ENCODE results near the gene ZC3HAV1.
"Not testable (repeated sequence)": the region's sequence is repeated elsewhere in the genome, so short reads cannot be mapped to it uniquely, and the experiment has no call there.

The ZC3HAV1 gene

GRCh38 chr7:139086454-139086853, 23.1 kb downstream of the ZC3HAV1 start:
- ATAC-seq, result no peak

GRCh38 chr7:139084709-139085108, 24.8 kb downstream of the ZC3HAV1 start:
- H3K4me1 Mint-ChIP-seq, result peaks cover 91% of the 10 kb centered on the region
- ATAC-seq (peak; percentile 35), DNase-seq (no peak)
- H3K4me3 Mint-ChIP-seq, result peak overlapping the region; percentile 63
- H3K27ac Mint-ChIP-seq, result peak overlapping the region; percentile 93
- peaks cover 23% of the 10 kb centered on the region for H3K9me3 Mint-ChIP-seq
- H3K27me3 Mint-ChIP-seq, result no peaks in the 10 kb centered on the region
- peaks cover 95% of the 10 kb centered on the region for H3K36me3 Mint-ChIP-seq (ENCODE audit: low read depth)

More at GRCh38 chr7:139086454-139086853, 23.1 kb downstream of the ZC3HAV1 start:
- Mint-ChIP-seq H3K36me3 (ENCODE audit: low read depth) (peaks cover 87% of the 10 kb centered on the region), H3K27me3 (no peaks in the 10 kb centered on the region), H3K27ac (peak overlapping the region; percentile 93), H3K9me3 (peaks cover 23% of the 10 kb centered on the region), H3K4me1 (peaks cover 84% of the 10 kb centered on the region), H3K4me3 (no peak overlapping the region)
- no peak for DNase-seq

- Mint-ChIP-seq H3K27ac (peak overlapping the region; percentile 74), H3K36me3 (ENCODE audit: low read depth) (peaks cover 93% of the 10 kb centered on the region), H3K4me1 (peaks cover 84% of the 10 kb centered on the region)
Measured at GRCh38 chr7:139081584-139081983, 27.9 kb downstream of the ZC3HAV1 start.

GRCh38 chr7:139080905-139081304, 28.6 kb downstream of the ZC3HAV1 start:
- no peak overlapping the region for H3K4me3 Mint-ChIP-seq
- peak overlapping the region; percentile 74 for H3K27ac Mint-ChIP-seq
- peaks cover 80% of the 10 kb centered on the region for H3K4me1 Mint-ChIP-seq
- no peaks in the 10 kb centered on the region for H3K27me3 Mint-ChIP-seq
- no peaks in the 10 kb centered on the region for H3K9me3 Mint-ChIP-seq
- no peak for DNase-seq
- no peak for ATAC-seq
- H3K36me3 Mint-ChIP-seq (ENCODE audit: low read depth), result peaks cover 92% of the 10 kb centered on the region

More at GRCh38 chr7:139081584-139081983, 27.9 kb downstream of the ZC3HAV1 start:
- H3K4me3 Mint-ChIP-seq, result no peak overlapping the region
- H3K27me3 Mint-ChIP-seq, result no peaks in the 10 kb centered on the region
- DNase-seq (no peak), ATAC-seq (no peak)
- H3K9me3 Mint-ChIP-seq, result peaks cover 2% of the 10 kb centered on the region

- peak overlapping the region; percentile 74 for H3K27ac Mint-ChIP-seq
- H3K36me3 Mint-ChIP-seq (ENCODE audit: low read depth), result peaks cover 87% of the 10 kb centered on the region
- H3K4me1 Mint-ChIP-seq, result peaks cover 74% of the 10 kb centered on the region
- no peak for ATAC-seq
- H3K4me3 Mint-ChIP-seq, result no peak overlapping the region
- no peaks in the 10 kb centered on the region for H3K27me3 Mint-ChIP-seq
- DNase-seq, result no peak
- no peaks in the 10 kb centered on the region for H3K9me3 Mint-ChIP-seq
Measured at GRCh38 chr7:139079861-139080260, 29.7 kb downstream of the ZC3HAV1 start.

- Mint-ChIP-seq H3K36me3 (ENCODE audit: low read depth) (peaks cover 82% of the 10 kb centered on the region), H3K4me1 (peaks cover 71% of the 10 kb centered on the region), H3K4me3 (no peak overlapping the region), H3K9me3 (no peaks in the 10 kb centered on the region), H3K27ac (peak overlapping the region; percentile 82), H3K27me3 (no peaks in the 10 kb centered on the region)
- DNase-seq (no peak), ATAC-seq (no peak)
Measured at GRCh38 chr7:139078911-139079310, 30.6 kb downstream of the ZC3HAV1 start.

DNA sequence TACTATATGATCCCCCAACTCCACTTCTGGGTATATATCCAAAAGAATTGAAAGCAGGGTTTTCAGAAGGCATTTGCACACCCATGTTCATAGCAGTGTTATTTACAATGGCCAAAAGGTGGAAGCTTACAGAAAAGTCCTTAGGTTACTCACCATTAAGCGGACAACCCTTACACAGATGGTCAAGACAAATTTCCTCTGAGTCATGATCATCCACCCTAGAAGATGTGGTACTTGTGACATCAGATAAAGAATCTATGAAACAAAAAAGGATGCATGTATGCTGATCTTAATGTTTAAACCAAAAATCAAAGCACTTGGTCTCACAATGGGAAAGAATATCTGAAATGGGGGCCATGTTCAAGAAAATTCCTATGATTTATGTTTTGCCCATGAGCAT, 31.1 kb downstream of the ZC3HAV1 start:
- ATAC-seq (no peak), DNase-seq (no peak)
- Mint-ChIP-seq H3K27me3 (no peaks in the 10 kb centered on the region), H3K4me3 (no peak overlapping the region), H3K27ac (peak overlapping the region; percentile 82), H3K36me3 (ENCODE audit: low read depth) (peaks cover 81% of the 10 kb centered on the region), H3K9me3 (no peaks in the 10 kb centered on the region), H3K4me1 (peaks cover 72% of the 10 kb centered on the region)

DNA sequence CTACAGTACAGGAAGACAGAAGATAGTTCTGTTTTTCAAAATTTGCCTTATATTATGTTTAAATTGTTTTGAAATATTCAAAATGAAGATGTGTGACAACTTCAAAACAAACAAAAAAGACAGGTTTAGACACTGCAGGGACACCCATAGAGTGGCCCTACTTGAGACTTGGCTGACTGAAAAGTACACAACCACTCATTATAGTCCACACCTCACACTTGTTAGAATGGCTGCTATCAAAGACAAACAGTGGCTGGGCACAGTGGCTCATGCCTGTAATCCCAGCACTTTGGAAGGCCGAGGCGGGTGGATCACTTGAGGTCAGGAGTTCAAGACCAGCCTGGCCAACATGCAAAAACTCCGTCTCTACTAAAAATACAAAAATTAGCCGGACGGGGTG, 31.8 kb downstream of the ZC3HAV1 start:
- not testable (repeated sequence) for ATAC-seq, DNase-seq, H3K9me3 Mint-ChIP-seq, H3K27me3 Mint-ChIP-seq, H3K4me3 Mint-ChIP-seq
- Mint-ChIP-seq H3K27ac (peak overlapping the region; percentile 27), H3K36me3 (ENCODE audit: low read depth) (peaks cover 78% of the 10 kb centered on the region), H3K4me1 (peaks cover 70% of the 10 kb centered on the region)

DNA sequence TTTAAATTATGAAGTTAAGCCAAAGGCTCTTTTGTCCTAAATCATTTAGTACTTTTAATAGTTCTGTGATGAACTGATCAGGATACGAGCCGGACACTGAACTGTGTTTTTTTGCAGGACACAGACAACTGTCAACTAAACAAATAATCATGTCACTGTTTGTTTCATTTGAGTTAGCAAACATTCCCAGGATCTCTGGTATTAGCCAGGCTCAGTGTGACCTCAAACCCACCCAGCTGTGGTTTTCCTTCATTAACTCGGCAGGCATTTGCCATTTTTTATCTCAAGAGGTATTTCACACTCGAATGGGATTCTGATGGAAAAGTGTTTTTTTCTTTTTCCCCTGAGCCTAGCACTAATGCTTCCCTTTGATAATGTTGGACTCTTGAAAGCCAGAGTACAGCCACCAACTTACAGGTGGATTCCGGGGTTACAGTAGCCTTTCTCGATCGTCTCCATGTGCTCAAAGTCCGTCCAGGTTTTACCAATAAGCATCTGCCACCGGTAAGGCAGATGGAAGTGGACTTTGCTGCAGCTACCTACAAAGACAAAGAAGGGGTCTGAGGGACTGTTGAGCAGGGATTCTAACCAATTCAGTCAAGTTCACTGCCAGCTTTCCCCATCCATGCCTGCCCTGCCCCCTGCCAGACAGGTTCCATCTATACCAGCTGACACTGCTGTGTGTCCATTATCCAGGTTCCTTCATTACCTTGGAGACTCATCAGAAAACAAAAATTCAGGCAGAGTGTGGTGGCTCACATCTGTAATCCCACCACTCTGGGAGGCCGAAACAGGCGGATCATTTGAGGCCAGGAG, 33.4 kb downstream of the ZC3HAV1 start:
- peaks cover 77% of the 10 kb centered on the region for H3K36me3 Mint-ChIP-seq (ENCODE audit: low read depth)

DNA sequence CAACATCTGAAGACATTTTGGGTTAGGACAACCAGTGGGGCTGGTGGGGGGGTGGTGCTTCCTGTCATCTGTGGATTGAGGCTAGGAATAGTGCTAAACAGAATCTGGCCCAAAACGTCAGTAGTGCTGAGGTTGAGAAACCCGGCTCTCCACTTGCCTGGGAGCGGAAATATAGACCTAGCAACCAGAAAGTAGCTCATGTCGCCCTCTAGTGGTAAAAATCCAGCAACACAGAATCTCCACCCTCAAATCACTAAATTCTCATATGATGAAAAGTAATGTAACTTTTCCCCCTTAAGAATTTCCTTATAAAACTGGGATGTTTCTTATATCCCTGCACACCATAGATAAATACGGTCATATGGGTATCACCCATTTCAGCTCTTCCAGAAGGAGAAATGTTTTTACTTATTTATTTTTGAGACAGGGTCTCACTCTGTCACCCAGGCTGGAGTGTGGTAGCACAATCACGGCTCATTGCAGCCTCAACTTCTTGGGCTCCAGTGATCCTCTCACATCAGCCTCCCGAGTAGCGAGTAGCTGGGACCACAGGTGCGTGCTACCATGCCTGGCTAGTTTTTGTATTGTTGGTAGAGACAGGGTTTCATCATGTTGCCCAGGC, 34.4 kb downstream of the ZC3HAV1 start:
- Mint-ChIP-seq H3K4me1 (peaks cover 58% of the 10 kb centered on the region), H3K9me3 (no peaks in the 10 kb centered on the region), H3K36me3 (ENCODE audit: low read depth) (peaks cover 71% of the 10 kb centered on the region), H3K4me3 (peak overlapping the region; percentile 32), H3K27ac (peak overlapping the region; percentile 59), H3K27me3 (no peaks in the 10 kb centered on the region)
- ATAC-seq (peak; percentile 74), DNase-seq (peak; percentile 63)

More for the DNA sequence above, 33.4 kb downstream of the ZC3HAV1 start:
- H3K4me1 Mint-ChIP-seq, result peaks cover 68% of the 10 kb centered on the region
- ATAC-seq (no peak), DNase-seq (no peak)
- H3K9me3 Mint-ChIP-seq, result no peaks in the 10 kb centered on the region
- H3K4me3 Mint-ChIP-seq, result no peak overlapping the region
- no peaks in the 10 kb centered on the region for H3K27me3 Mint-ChIP-seq
- H3K27ac Mint-ChIP-seq, result peak overlapping the region; percentile 49

DNA sequence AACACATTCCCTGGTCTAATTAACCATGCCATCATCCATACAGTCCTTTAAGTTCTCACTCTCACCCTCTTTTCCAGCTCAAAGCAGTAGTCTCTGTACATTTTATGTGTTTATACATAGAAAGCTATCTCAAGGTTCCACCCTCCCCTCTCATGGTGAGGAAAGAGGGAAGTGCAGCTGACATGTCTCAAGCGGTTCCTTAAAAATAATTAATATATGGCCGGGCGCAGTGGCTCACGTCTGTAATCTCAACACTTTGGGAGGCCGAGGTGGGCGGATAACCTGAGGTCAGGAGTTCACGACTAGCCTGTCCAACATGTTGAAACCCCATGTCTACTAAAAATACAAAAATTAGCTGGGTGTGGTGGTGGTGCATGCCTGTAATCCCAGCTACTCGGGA, 36.7 kb downstream of the ZC3HAV1 start:
- peak overlapping the region; percentile 88 for H3K27ac Mint-ChIP-seq
- H3K4me3 Mint-ChIP-seq, result peak overlapping the region; percentile 43
- ATAC-seq (no peak), DNase-seq (no peak)
- H3K27me3 Mint-ChIP-seq, result no peaks in the 10 kb centered on the region
- H3K36me3 Mint-ChIP-seq (ENCODE audit: low read depth), result peaks cover 70% of the 10 kb centered on the region
- peaks cover 44% of the 10 kb centered on the region for H3K4me1 Mint-ChIP-seq
- H3K9me3 Mint-ChIP-seq, result no peaks in the 10 kb centered on the region

DNA sequence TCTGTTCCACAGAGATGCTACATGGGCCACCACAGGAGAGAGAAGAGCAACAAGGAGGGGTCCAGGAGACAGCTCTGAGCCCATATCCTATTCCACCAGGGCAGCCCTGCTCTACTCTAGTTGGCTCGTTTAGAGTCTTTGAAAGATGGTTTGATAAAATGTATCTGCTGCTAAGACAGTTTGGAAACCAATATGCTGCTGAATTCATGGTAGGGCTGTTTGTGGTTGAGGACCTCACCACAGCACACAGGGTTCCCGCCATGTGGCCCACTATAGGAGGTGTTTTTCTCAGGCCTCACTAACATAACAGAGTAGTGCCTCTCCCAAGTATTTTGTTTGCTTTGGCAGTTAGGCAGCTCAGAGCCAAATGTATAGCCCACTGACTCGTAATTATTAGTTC, 37.8 kb downstream of the ZC3HAV1 start:
- DNase-seq (no peak), ATAC-seq (peak; percentile 31)
- Mint-ChIP-seq H3K27ac (peak overlapping the region; percentile 88), H3K4me1 (peaks cover 39% of the 10 kb centered on the region), H3K9me3 (no peaks in the 10 kb centered on the region), H3K4me3 (no peak overlapping the region), H3K27me3 (no peaks in the 10 kb centered on the region), H3K36me3 (ENCODE audit: low read depth) (peaks cover 72% of the 10 kb centered on the region)

- Mint-ChIP-seq H3K4me1 (peaks cover 27% of the 10 kb centered on the region), H3K9me3 (no peaks in the 10 kb centered on the region), H3K27me3 (no peaks in the 10 kb centered on the region), H3K4me3 (no peak overlapping the region), H3K27ac (peak overlapping the region; percentile 25), H3K36me3 (ENCODE audit: low read depth) (peaks cover 80% of the 10 kb centered on the region)
- peak; percentile 31 for ATAC-seq
- DNase-seq, result no peak
Measured at GRCh38 chr7:139068544-139069399, 40.7 kb downstream of the ZC3HAV1 start.

DNA sequence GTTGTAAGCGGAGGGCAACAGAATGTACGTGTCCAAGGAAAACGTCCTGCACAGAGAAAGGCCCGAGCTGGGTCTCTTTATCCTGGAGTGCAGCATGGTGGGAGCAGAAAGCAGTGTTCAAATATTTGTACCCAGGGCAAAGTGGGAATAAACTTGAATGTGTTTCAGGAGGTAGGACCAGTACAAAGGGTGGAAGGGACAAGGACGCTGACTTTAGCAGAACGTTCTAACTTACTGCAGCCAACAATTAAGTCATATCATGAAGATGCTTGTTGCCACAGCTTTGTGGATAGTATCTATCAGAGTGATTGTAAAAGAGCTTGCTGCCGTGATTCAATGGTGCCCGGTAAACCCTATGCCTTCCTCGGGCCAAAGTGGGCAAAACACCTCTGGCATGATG, 43.2 kb downstream of the ZC3HAV1 start:
- Mint-ChIP-seq H3K36me3 (ENCODE audit: low read depth) (peaks cover 76% of the 10 kb centered on the region), H3K4me3 (no peak overlapping the region), H3K4me1 (peaks cover 24% of the 10 kb centered on the region), H3K9me3 (no peaks in the 10 kb centered on the region), H3K27ac (peak overlapping the region; percentile 59), H3K27me3 (no peaks in the 10 kb centered on the region)
- ATAC-seq (no peak), DNase-seq (no peak)

Measured in activated naive CD8-positive, alpha-beta T cell treated with anti-CD3 and anti-CD28 coated beads, Interleukin-2, amount 50 U/mL, for 24 hours (primary cell).